Renal pelvis (tissue), 12 donors: Measurements from ENCODE around the gene SLC25A22. TPM values are rescaled to one million over a fixed set of nuclear protein-coding genes. Genes with fewer than 3 reads are reported as not detected.
A peak's percentile ranks its signal among the peaks of the same experiment; 100 is the strongest.

Source experiments
- DNase-seq: peaks from one replicate; pipeline ENCODE4 v3.0.0-alpha.2; 2013
- long read RNA-seq, 16 experiments: transcript quantifications; one replicate each; lab custom pipeline, GENCODE V29; 2026
- polyA plus RNA-seq, 3 donors: library from polyadenylated mRNA; unstranded; fragments of 120-200 nt; gene quantifications; one replicate each; pipeline ENCODE4 v1.2.1, GENCODE V29; 2013; ENCODE audit not compliant: insufficient read length in 3 of 3

The SLC25A22 gene
- 10 to 100 TPM; 16.0 to 20.9 (median 20.6) TPM for polyA plus RNA-seq
- long read RNA-seq, donor 1, partial matches to known transcripts: 0 of 2 reads
- long read RNA-seq, donor 1, other reads (novel, unspliced or antisense): 0 of 2 reads
- long read RNA-seq, donor 2, partial matches to known transcripts: 0 of 3 reads
- long read RNA-seq, donor 2, other reads (novel, unspliced or antisense): 0 of 3 reads
- long read RNA-seq, donor 3, transcript SLC25A22-228 (10 exons, 2,692 nt): major isoform, 7 of 9 reads
- long read RNA-seq, donor 3, partial matches to known transcripts: 0 of 9 reads
- long read RNA-seq, donor 3, other reads (novel, unspliced or antisense): 0 of 9 reads
- long read RNA-seq, donor 4, partial matches to known transcripts: 0 of 1 reads
- long read RNA-seq, donor 4, other reads (novel, unspliced or antisense): 0 of 1 reads
- long read RNA-seq, donor 5, partial matches to known transcripts: 0 of 3 reads
- long read RNA-seq, donor 5, other reads (novel, unspliced or antisense): 0 of 3 reads
- long read RNA-seq, donor 6, partial matches to known transcripts: 0 of 7 reads
- long read RNA-seq, donor 6, other reads (novel, unspliced or antisense): 0 of 7 reads
- long read RNA-seq, donor 7, transcript SLC25A22-228 (10 exons, 2,692 nt): major isoform, 8 of 9 reads
- long read RNA-seq, donor 7, partial matches to known transcripts: 0 of 9 reads
- long read RNA-seq, donor 7, other reads (novel, unspliced or antisense): 0 of 9 reads
- long read RNA-seq, donor 8, partial matches to known transcripts: 0 of 2 reads
- long read RNA-seq, donor 8, other reads (novel, unspliced or antisense): 0 of 2 reads
- long read RNA-seq, donor 9, transcript SLC25A22-228 (10 exons, 2,692 nt): major isoform, 5 of 6 reads
- long read RNA-seq, donor 9, partial matches to known transcripts: 0 of 6 reads
- long read RNA-seq, donor 9, other reads (novel, unspliced or antisense): 0 of 6 reads
- long read RNA-seq, donor 10, partial matches to known transcripts: 0 of 3 reads
- long read RNA-seq, donor 10, other reads (novel, unspliced or antisense): 0 of 3 reads
- long read RNA-seq, donor 11, partial matches to known transcripts: 0 of 1 reads
- long read RNA-seq, donor 11, other reads (novel, unspliced or antisense): 0 of 1 reads
- long read RNA-seq, donor 12, transcript SLC25A22-228 (10 exons, 2,692 nt): major isoform, 8 of 8 reads
- long read RNA-seq, donor 12, partial matches to known transcripts: 0 of 8 reads
- long read RNA-seq, donor 12, other reads (novel, unspliced or antisense): 0 of 8 reads
- long read RNA-seq, donor 13, partial matches to known transcripts: 0 of 3 reads
- long read RNA-seq, donor 13, other reads (novel, unspliced or antisense): 0 of 3 reads
- long read RNA-seq, donor 14: 0 reads
- long read RNA-seq, donor 15, partial matches to known transcripts: 0 of 4 reads
- long read RNA-seq, donor 15, other reads (novel, unspliced or antisense): 0 of 4 reads
- long read RNA-seq, donor 16, transcript SLC25A22-228 (10 exons, 2,692 nt): major isoform, 5 of 7 reads
- long read RNA-seq, donor 16, partial matches to known transcripts: 0 of 7 reads
- long read RNA-seq, donor 16, other reads (novel, unspliced or antisense): 0 of 7 reads

GRCh38 chr11:798093-798713 lies at the start of gene SLC25A22:
Gene SLC25A22 (minus strand): TSS chr11:798281. CDS start chr11:795006, 3,275 bp downstream.
- peak; percentile 80 for DNase-seq

GRCh38 chr11:847876-848275 lies 49.8 kb upstream of the SLC25A22 start:
- DNase-seq: no peak

- no peak for DNase-seq
Observed at GRCh38 chr11:846496-847098, 48.5 kb upstream of the SLC25A22 start.

GRCh38 chr11:845872-846495 lies 47.9 kb upstream of the SLC25A22 start:
- no peak for DNase-seq

- DNase-seq: peak; percentile 89
Observed at GRCh38 chr11:844693-845644, 46.9 kb upstream of the SLC25A22 start.

GRCh38 chr11:843818-844692 lies 46.0 kb upstream of the SLC25A22 start:
- peak; percentile 88 for DNase-seq

- no peak for DNase-seq
Observed at GRCh38 chr11:843086-843734, 45.1 kb upstream of the SLC25A22 start.

- DNase-seq: peak; percentile 86
Observed at GRCh38 chr11:842370-843002, 44.4 kb upstream of the SLC25A22 start, which contains the start of the genes POLR2L and TSPAN4. Gene POLR2L (minus strand): TSS chr11:842529. CDS start chr11:842508, 21 bp downstream. Gene TSPAN4 (plus strand): TSS chr11:842852. CDS start chr11:850305, 7,453 bp downstream.

GRCh38 chr11:841981-842369 lies 43.9 kb upstream of the SLC25A22 start:
- DNase-seq: no peak

GRCh38 chr11:839875-840617 lies 42.0 kb upstream of the SLC25A22 start:
- DNase-seq: no peak

- DNase-seq: no peak
Observed at GRCh38 chr11:839280-839623, 41.2 kb upstream of the SLC25A22 start.

- no peak for DNase-seq
Observed at GRCh38 chr11:838441-839279, 40.6 kb upstream of the SLC25A22 start.

GRCh38 chr11:837990-838307 lies 39.9 kb upstream of the SLC25A22 start:
- no peak for DNase-seq

GRCh38 chr11:837189-837989 lies 39.3 kb upstream of the SLC25A22 start:
- no peak for DNase-seq
